C4-2B (cell line): ENCODE measurements around the gene ACAN.

Experiments
- ZFX ChIP-seq: fragments of 450-650 bp; IDR thresholded peaks from 2 replicates; pipeline ENCODE4 v1.6.1; 2017
- TF ChIP-seq, protein P1 (sequence below): fragments of 450-650 bp; conservative IDR thresholded peaks from 2 replicates; pipeline ENCODE4 v1.5.1; 2017; ENCODE audit warnings: mild to moderate bottlenecking

DNA sequence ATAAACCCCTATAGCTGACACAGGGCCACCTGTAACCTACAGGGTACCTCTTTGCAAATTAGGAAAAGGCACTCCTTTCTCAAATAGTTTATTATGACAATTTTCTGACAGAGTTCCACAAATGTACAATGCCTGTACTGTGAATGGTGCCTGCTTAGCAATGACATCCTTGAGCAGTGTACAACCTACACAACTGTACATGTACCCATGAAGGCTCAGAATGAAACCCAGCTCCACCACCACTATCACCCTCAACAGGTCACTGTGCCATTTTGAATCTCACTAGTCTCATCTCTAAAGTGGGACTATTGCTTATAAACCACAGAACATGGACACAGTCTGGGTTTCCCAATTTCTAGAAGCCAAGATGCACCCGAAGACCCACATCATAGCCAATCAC is 102.9 kb downstream of the ACAN start:
- TF ChIP-seq, protein P1, sequence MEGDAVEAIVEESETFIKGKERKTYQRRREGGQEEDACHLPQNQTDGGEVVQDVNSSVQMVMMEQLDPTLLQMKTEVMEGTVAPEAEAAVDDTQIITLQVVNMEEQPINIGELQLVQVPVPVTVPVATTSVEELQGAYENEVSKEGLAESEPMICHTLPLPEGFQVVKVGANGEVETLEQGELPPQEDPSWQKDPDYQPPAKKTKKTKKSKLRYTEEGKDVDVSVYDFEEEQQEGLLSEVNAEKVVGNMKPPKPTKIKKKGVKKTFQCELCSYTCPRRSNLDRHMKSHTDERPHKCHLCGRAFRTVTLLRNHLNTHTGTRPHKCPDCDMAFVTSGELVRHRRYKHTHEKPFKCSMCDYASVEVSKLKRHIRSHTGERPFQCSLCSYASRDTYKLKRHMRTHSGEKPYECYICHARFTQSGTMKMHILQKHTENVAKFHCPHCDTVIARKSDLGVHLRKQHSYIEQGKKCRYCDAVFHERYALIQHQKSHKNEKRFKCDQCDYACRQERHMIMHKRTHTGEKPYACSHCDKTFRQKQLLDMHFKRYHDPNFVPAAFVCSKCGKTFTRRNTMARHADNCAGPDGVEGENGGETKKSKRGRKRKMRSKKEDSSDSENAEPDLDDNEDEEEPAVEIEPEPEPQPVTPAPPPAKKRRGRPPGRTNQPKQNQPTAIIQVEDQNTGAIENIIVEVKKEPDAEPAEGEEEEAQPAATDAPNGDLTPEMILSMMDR, result no peak
- TF ChIP-seq ZFX, result no peak
